GM18526 (cell line): ENCODE data around the gene PHETA1.

Experiments
- POLR2A ChIP-seq: IDR thresholded peaks from 3 replicates; pipeline ENCODE4 v1.6.1; 2011; ENCODE audit not compliant: insufficient read length; ENCODE audit errors: extremely low read depth

The PHETA1 gene

DNA sequence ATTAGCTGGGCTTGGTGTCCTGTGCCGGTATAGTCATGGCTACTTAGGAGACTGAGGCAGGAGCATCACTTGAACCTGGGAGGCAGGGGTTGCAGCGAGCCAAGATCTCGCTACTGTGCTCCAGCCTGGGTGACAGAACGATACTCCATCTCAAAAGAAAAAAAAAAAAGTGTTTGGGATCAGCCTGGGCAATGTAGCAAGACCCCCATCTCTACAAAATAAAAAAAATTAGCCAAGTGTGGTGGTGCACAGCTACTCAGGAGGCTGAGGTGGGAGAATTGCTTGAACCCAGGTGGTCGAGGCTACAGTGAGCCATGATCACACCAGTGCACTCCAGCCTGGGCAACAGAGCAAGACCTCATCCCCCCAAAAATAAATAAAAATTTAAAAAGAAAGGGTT lies 47.6 kb downstream of the PHETA1 start:
- no peak for TF ChIP-seq POLR2A

DNA sequence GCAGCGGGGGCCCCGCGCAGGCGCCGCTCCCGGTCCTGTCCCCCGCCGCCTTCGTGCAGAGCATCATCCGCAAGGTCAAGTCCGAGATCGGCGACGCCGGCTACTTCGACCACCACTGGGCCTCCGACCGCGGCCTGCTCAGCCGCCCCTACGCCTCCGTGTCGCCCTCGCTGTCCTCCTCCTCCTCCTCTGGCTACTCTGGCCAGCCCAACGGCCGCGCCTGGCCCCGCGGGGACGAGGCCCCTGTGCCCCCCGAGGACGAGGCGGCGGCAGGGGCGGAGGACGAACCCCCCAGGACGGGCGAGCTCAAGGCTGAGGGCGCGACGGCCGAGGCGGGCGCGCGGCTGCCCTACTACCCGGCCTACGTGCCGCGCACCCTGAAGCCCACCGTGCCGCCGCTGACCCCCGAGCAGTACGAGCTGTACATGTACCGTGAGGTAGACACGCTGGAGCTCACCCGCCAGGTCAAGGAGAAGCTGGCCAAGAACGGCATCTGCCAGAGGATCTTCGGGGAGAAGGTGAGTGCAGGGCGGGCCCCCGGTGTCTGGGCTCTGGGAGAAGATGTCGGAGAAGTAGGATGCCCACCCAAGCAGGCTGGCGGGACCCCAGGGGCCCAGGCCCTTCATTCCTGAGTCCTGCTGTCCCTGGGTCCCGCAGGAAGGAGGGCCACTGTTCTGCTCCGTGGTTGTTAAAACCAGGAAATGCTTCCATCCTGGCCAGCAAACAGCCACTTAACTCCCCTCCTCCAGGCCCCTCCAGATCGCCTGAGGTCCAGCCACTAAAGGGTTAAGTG lies 48.4 kb downstream of the PHETA1 start:
- no peak for TF ChIP-seq POLR2A

DNA sequence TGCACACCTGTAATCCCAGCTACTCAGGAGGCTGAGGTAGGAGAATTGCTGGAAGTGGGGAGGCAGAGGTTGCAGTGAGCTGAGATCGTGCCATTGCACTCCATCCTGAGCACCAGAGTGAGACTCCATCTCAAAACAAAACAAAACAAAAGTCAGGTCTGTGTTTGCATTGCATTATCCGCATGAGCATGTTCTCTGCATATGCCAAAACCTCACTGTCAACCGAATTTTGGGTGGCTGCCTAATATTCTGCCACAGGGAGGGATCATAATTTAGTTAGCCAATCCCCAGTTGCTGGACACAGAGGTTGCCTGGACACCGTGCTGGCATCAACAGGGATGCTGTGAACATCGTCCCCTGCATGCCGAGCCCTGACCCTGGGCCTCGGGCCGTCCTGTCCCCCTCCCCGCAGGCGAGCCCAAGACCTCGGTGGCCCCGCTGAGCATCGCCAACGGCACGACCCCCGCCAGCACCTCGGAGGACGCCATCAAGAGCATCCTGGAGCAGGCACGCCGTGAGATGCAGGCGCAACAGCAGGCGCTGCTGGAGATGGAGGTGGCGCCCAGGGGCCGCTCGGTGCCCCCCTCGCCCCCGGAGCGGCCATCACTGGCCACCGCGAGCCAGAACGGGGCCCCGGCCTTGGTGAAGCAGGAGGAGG lies 49.2 kb downstream of the PHETA1 start:
- no peak for TF ChIP-seq POLR2A

DNA sequence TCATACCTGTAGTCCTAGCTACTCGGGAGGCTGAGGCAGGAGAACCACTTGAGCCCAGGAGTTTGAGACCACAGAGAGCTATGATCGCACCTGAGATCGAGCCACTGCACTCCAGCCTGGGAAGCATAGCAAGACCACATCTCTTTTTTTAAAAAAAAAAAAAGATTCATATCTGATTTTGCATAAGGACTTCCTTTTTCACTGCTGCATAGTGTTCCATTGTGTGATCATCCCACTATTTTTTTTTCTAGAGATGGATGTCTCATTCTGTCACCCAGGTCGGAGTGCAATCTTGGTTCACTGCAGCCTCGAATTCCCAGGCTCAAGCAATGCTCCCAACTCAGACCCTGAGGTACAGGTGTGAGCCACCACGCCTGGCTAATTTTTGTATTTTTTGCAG lies 50.4 kb downstream of the PHETA1 start:
- no peak for TF ChIP-seq POLR2A

DNA sequence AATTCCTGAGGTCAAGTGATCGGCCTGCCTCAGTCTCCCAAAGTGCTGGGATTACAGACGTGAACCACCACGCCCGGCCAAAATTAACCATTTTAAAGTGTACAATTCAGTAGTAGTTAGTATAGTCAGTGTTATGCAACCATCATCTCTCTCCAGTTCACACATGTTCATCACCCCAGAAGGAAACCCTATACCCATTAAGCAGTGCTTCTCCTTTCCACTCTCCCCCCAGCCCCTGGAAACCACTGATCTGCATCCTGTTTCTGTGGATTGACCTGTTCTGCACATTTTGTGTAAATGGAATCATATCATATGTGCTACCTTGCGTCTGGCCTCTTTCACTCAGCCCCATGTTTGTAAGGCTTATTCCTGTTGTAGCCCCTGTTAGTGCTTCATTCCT lies 52.2 kb downstream of the PHETA1 start:
- TF ChIP-seq POLR2A, result no peak

DNA sequence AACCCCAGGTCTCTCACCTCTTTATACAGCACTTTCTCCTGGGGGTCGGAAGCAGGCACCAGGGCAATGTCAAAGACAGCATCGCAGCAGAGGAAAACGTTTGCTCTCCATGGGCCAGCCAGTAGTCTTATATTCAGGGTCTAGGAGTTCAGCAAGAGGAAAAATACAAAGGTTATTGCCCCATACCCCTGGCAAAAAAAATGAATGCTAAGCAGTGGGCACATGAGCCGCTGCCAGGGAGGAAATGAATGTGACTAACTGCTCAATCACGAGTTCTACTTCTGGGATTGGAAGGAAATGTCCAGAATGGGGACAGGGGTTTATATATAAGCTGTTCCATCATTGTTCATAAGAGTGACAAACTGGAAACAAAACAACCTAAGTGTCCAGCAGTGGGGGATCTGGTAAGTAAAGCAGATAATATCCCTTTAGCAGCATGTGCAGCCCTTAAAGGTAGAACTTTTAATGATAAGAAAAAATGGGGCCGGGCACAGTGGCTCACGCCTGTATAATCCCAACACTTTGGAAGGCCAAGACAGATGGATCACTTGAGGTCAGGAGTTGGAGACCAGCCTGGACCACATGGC lies 53.8 kb downstream of the PHETA1 start:
- TF ChIP-seq POLR2A, result no peak

DNA sequence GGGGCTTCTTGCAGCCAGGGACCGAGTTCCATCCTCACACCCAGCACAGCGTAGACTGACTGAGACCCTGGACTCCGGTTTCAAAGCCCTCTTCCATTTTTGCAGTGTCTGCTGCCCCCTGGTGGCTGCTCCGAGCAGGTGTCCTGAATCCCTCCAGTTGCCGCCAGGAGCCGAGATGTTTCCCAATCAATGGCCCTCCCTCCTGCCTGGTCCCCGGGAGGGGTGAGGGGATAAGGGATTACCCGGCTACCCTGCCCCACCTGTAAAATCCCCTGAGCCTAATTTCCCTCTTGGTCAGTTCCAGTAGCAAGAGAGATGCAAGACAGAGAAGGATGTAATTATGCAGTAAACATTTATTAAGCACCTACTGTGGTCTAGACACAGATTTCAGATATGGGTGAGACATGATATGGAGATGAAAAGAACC lies 55.0 kb downstream of the PHETA1 start:
- TF ChIP-seq POLR2A, result no peak

DNA sequence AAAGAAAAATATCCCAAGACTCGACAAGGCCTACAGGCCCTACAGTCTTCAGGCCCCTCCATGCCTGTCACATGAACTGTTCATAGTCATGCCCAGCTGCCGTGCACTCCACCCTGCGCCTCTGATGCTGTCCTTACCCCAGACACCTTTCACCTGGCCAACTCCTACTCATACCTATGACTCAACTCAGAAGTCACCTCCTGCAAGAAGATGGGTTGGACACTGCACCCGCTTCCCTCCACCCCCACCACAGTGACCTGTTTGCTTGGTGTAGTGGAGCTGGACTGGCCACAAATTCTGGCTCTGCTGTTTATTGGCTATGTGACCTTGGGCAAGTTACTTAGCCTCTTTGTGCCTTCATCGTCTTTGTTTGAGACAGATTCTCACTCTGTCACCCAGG lies 56.2 kb downstream of the PHETA1 start:
- no peak for TF ChIP-seq POLR2A

DNA sequence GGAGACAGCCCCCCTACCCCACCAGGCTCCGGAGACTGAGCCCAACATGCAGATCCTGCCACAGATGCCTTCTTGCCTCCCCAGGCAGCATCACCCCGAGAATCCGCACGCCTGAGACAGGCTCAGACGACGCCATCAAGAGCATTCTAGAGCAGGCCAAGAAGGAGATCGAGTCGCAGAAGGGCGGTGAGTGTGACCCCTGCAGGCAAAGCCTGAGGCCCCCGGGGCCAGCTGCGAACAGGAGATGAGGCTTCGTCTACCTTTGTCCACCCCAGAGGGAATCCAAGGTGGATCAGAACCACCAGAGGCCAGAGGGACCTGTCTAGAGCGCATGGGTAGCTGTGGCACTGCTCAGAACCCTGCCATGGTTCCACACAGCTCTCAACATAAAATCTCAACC lies 56.9 kb downstream of the PHETA1 start:
- no peak for TF ChIP-seq POLR2A

DNA sequence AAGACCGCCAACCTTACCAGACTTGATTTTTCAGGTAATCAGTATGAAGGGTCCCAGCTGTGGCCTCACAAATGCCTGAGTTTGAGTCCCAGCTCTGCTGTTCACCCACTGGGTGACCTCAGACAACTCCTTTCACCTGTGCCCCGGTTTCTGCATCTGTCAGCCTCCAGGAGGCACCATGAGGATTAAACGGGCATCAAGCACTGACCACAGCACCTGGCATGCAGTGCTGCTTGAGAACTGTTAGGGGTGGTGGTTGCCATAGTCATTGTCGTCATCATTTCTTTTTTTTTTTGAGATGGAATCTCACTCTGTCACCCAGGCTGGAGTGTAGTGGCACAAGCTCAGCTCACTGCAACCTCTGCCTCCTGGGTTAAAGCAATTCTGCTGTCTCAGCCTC lies 57.9 kb downstream of the PHETA1 start:
- no peak for TF ChIP-seq POLR2A
